Left ventricle myocardium inferior (tissue), 1 donor: ENCODE results near the gene EXTL2. TPM values are rescaled to one million over a fixed set of nuclear protein-coding genes. Genes with fewer than 3 reads are reported as not detected.
"Not testable (repeated sequence)": the region's sequence is repeated elsewhere in the genome, so short reads cannot be mapped to it uniquely, and the experiment has no call there.

Source experiments
- DNase-seq: peaks from one replicate; pipeline ENCODE4 v3.0.0-alpha.2; 2020
- H3K27ac ChIP-seq: fragments of 200-600 bp; replicated peaks from 2 replicates; pipeline ENCODE4 v1.8.0; 2021
- H3K27me3 ChIP-seq: fragments of 200-600 bp; 2 replicates; pipeline ENCODE4 v1.8.0; 2021; ENCODE audit warnings: low read depth
- H3K36me3 ChIP-seq: fragments of 200-600 bp; 2 replicates; pipeline ENCODE4 v1.8.0; 2021
- H3K4me1 ChIP-seq: fragments of 200-600 bp; 2 replicates; pipeline ENCODE4 v1.8.0; 2021
- H3K4me3 ChIP-seq: fragments of 200-600 bp; 2 replicates; pipeline ENCODE4 v1.8.0; 2021; ENCODE audit warnings: mild to moderate bottlenecking, moderate library complexity
- H3K9me3 ChIP-seq: fragments of 200-600 bp; replicated peaks from 2 replicates; pipeline ENCODE4 v1.8.0; 2021
- intact Hi-C: fragments of 100-400 bp; cut with micrococcal nuclease; formaldehyde crosslinking; loops from one replicate; pipeline ENCODE4 v1.11.0; 2022
- total RNA-seq: library from RNA; stranded (reverse); fragmentation: NEBNext Ultra II Directional; extraction: Animal tissue kit (Norgen Biotek cat#: 25700); gene quantifications from one replicate; pipeline ENCODE4 v1.2.1, GENCODE V29; 2021
- TF ChIP-seq, protein P1 (sequence below): fragments of 200-600 bp; IDR thresholded peaks from 2 replicates; pipeline ENCODE4 v1.8.0; 2021; ENCODE audit warnings: antibody characterized with exemption, mild to moderate bottlenecking, borderline replicate concordance
- donor health status: DM: no; HTN: yes; CAD: no; lungs with severe emphysema.

The EXTL2 gene
- total RNA-seq, 1 donor from 2014 or later: 10.6 TPM

DNA sequence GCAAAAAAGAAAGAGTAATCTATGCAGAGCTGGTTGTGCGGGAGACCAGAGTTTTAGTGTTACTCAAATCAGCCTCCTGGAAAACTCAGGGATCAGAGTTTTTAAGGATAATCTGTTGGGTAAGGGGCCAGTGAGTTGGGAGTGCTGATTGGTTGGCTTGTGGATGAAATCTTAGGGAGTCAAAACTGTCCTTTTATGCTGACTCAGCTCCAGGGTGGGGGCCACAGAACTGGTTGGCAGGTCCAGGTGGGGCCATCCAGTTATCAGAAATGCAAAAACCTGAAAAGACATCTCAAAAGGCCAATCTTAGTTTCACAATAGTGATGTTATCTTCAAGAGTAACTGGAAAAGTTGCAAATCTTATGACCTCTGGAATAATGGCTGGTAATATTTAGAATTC, 3.3 kb downstream of the EXTL2 start:
- no peak overlapping the region for H3K27ac ChIP-seq
- no peaks in the 10 kb centered on the region for H3K36me3 ChIP-seq
- H3K27me3 ChIP-seq: no peaks in the 10 kb centered on the region
- no peak overlapping the region for H3K4me3 ChIP-seq
- DNase-seq: no peak
- peaks cover 28% of the 10 kb centered on the region for H3K4me1 ChIP-seq
- intact Hi-C loops: no loop called here
- TF ChIP-seq, protein P1, sequence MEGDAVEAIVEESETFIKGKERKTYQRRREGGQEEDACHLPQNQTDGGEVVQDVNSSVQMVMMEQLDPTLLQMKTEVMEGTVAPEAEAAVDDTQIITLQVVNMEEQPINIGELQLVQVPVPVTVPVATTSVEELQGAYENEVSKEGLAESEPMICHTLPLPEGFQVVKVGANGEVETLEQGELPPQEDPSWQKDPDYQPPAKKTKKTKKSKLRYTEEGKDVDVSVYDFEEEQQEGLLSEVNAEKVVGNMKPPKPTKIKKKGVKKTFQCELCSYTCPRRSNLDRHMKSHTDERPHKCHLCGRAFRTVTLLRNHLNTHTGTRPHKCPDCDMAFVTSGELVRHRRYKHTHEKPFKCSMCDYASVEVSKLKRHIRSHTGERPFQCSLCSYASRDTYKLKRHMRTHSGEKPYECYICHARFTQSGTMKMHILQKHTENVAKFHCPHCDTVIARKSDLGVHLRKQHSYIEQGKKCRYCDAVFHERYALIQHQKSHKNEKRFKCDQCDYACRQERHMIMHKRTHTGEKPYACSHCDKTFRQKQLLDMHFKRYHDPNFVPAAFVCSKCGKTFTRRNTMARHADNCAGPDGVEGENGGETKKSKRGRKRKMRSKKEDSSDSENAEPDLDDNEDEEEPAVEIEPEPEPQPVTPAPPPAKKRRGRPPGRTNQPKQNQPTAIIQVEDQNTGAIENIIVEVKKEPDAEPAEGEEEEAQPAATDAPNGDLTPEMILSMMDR: no peak
- H3K9me3 ChIP-seq: peaks cover 9% of the 10 kb centered on the region

DNA sequence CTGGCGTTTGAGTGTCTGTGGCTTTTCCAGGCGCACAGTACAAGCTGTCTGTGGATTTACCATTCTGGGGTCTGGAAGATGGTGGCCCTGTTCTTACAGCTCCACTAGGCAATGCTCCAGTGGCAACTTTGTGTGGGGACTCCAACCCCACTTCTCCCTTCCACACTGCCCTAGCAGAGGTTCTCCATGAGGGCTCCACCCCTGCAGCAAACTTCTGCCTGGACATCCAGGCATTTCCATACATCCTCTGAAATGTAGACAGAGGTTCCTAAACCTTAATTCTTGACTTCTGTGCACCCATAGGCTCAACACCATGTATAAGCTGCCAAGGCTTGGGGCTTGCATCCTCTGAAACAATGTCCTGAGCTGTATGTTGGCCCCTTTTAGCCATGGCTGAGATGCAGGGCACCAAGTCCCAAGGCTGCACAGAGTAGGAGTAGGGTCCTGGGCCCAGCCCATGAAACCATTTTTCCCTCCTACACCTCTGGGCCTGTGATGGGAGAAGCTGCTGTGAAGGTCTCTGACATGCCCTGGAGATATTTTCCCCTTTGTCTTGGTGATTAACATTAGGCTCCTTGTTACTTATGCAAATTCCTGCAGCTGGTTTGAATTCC, 4.7 kb downstream of the EXTL2 start:
- H3K9me3 ChIP-seq, H3K27ac ChIP-seq, intact Hi-C loops, DNase-seq, H3K27me3 ChIP-seq, H3K36me3 ChIP-seq, H3K4me3 ChIP-seq: not testable (repeated sequence)
- peaks cover 16% of the 10 kb centered on the region for H3K4me1 ChIP-seq

DNA sequence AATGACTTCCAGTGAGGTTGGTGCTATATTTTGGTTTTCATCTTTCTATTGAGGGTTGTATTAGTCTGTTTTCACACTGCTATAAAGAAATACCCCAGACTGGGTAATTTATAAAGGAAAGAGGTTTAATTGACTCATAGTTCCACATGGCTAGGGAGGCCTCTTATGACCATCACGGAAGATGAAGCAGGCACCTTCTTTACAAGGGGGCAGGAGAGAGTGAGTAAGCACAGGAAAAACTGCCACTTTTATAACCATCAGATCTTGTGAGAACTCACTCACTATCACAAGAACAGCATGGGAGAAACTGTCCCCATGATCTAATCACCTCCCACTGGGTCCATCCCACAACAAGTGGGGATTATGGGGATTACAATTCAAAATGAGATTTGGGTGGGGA, 5.6 kb downstream of the EXTL2 start:
- H3K27me3 ChIP-seq, H3K27ac ChIP-seq, H3K4me1 ChIP-seq, H3K36me3 ChIP-seq, H3K4me3 ChIP-seq, DNase-seq, H3K9me3 ChIP-seq, intact Hi-C loops: not testable (repeated sequence)

DNA sequence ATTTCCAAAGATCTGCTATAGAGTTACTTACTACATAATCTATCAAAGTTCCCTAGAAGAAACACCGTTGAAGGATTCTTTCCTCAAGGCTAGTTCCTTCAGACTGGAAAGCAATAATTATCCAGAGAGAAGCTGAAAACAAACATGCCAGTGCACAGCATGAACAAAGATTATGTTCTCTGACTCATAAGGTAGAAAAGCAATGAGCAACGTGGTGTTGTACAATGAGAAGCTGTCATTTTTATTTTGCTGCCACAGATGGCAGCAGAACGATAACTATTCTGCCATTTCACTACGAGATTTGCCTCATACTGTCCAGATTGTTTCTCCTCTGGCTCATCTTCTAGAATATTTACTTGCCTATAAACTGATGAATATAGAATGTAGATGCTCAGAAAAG, 10.7 kb downstream of the EXTL2 start:
- Histone ChIP-seq H3K9me3 (no peaks in the 10 kb centered on the region), H3K36me3 (no peaks in the 10 kb centered on the region), H3K4me3 (no peak overlapping the region), H3K4me1 (no peaks in the 10 kb centered on the region), H3K27me3 (no peaks in the 10 kb centered on the region), H3K27ac (no peak overlapping the region)
- TF ChIP-seq, protein P1: no peak
- no peak for DNase-seq
- intact Hi-C loops: no loop called here

DNA sequence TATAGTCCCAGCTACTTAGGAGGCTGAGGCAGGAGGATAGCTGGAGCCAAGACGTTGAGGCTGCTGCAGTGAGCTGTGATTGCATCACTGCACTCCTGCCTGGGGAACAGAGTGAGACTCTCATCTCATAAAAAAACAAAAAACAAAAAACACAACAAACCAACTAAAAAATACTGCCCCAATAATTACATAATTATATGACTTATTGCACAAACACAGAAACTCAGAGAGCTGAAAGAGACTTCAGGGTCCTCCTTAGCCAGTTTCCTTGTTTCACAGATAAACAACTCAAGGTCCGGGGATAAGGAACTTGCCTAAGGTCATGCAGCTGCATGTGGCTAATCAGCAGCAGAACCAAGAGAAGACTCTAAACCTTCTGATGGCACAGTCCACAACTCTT, 11.9 kb downstream of the EXTL2 start:
- intact Hi-C loops: no loop called here
- H3K4me1 ChIP-seq: no peaks in the 10 kb centered on the region
- no peak for DNase-seq
- H3K9me3 ChIP-seq: no peaks in the 10 kb centered on the region
- H3K36me3 ChIP-seq: peaks cover under 1% of the 10 kb centered on the region
- no peaks in the 10 kb centered on the region for H3K27me3 ChIP-seq
- no peak overlapping the region for H3K27ac ChIP-seq
- H3K4me3 ChIP-seq: no peak overlapping the region
- TF ChIP-seq, protein P1: no peak

DNA sequence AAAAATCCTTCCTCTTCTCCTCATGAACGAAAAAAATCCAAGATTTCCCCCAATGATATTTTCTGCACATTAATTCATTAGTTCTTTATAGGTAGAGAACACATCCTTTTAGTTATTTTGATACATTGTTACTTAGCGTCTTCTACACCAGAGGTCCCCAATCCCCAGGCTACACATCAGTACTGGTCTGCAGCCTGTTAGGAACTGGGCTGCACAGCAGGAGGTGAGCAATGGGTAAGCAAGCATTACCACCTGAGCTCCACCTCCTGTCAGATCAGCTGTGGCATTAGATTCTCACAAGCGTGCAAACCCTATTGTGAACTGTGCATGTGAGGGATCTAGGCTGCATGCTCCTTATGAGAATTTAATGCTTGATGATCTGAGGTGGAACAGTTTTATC, 13.0 kb downstream of the EXTL2 start:
- DNase-seq: no peak
- intact Hi-C loops: no loop called here
- H3K4me1 ChIP-seq: no peaks in the 10 kb centered on the region
- no peaks in the 10 kb centered on the region for H3K27me3 ChIP-seq
- H3K4me3 ChIP-seq: no peak overlapping the region
- no peaks in the 10 kb centered on the region for H3K9me3 ChIP-seq
- peaks cover 11% of the 10 kb centered on the region for H3K36me3 ChIP-seq
- H3K27ac ChIP-seq: no peak overlapping the region
- TF ChIP-seq, protein P1: no peak
